H9 (cell line): ENCODE measurements around the gene NTF4. TPM values are rescaled to one million over a fixed set of nuclear protein-coding genes. Genes with fewer than 3 reads are reported as not detected.

ENCODE experiments used
- DNase-seq: peaks from one replicate; pipeline ENCODE4 v3.0.0-alpha.2; 2017
- H2AFZ ChIP-seq: one replicate; pipeline ENCODE4 v1.6.1; 2013; ENCODE audit warnings: mild to moderate bottlenecking, low read length, control low read depth, moderate library complexity
- H2AK5ac ChIP-seq: 2 replicates; pipeline ENCODE4 v1.6.1; 2013; ENCODE audit warnings: low read length, control low read depth, mixed read lengths; ENCODE audit not compliant: insufficient read length
- H2BK120ac ChIP-seq: one replicate; pipeline ENCODE4 v1.6.1; 2013; ENCODE audit warnings: low read depth, mild to moderate bottlenecking, low read length, control low read depth, inconsistent platforms; ENCODE audit not compliant: poor library complexity, severe bottlenecking
- H2BK12ac ChIP-seq: 2 replicates; pipeline ENCODE4 v1.6.1; 2013; ENCODE audit warnings: low read length, control low read depth, mixed read lengths, low read depth; ENCODE audit not compliant: insufficient read length
- H2BK15ac ChIP-seq: 2 replicates; pipeline ENCODE4 v1.6.1; 2013; ENCODE audit warnings: low read depth, low read length, control low read depth
- H2BK20ac ChIP-seq: one replicate; pipeline ENCODE4 v1.6.1; 2013; ENCODE audit warnings: low read depth, mild to moderate bottlenecking, low read length, control low read depth, inconsistent platforms; ENCODE audit not compliant: poor library complexity, severe bottlenecking
- H2BK5ac ChIP-seq: 2 replicates; pipeline ENCODE4 v1.6.1; 2013; ENCODE audit warnings: low read length, control low read depth, mixed read lengths; ENCODE audit not compliant: insufficient read length
- H3K14ac ChIP-seq: 2 replicates; pipeline ENCODE4 v1.6.1; 2013; ENCODE audit warnings: low read length, control low read depth; ENCODE audit not compliant: insufficient read depth
- H3K18ac ChIP-seq: 2 replicates; pipeline ENCODE4 v1.6.1; 2013; ENCODE audit warnings: low read depth, mild to moderate bottlenecking, mixed read lengths, low read length, control low read depth; ENCODE audit not compliant: insufficient read length
- H3K23ac ChIP-seq: 2 replicates; pipeline ENCODE4 v1.6.1; 2013; ENCODE audit warnings: low read length, control low read depth, mixed read lengths, low read depth; ENCODE audit not compliant: insufficient read length
- H3K23me2 ChIP-seq: 2 replicates; pipeline ENCODE4 v1.6.1; 2013; ENCODE audit warnings: low read depth, mild to moderate bottlenecking, mixed read lengths, low read length, control low read depth; ENCODE audit not compliant: insufficient read length, poor library complexity, severe bottlenecking
- H3K27ac ChIP-seq: 2 replicates; pipeline ENCODE4 v1.5.1; 2013; ENCODE audit warnings: low read length, control low read depth, mixed read lengths, low read depth; ENCODE audit not compliant: insufficient read length
- H3K27me3 ChIP-seq: 2 replicates; pipeline ENCODE4 v1.6.1; 2013; ENCODE audit warnings: low read length, control low read depth, inconsistent platforms; ENCODE audit not compliant: insufficient read depth
- H3K4ac ChIP-seq: 2 replicates; pipeline ENCODE4 v1.6.1; 2013; ENCODE audit warnings: low read depth, mild to moderate bottlenecking, control low read depth, inconsistent platforms, low read length, moderate library complexity
- H3K4me1 ChIP-seq: 2 replicates; pipeline ENCODE4 v1.6.1; 2013; ENCODE audit warnings: low read length, control low read depth, inconsistent platforms; ENCODE audit not compliant: insufficient read depth
- H3K4me2 ChIP-seq: 2 replicates; pipeline ENCODE4 v1.6.1; 2013; ENCODE audit warnings: low read length, control low read depth, mixed read lengths; ENCODE audit not compliant: insufficient read length, insufficient read depth
- H3K56ac ChIP-seq: 2 replicates; pipeline ENCODE4 v1.6.1; 2013; ENCODE audit warnings: low read depth, mild to moderate bottlenecking, mixed read lengths, low read length, control low read depth; ENCODE audit not compliant: insufficient read length
- H3K79me1 ChIP-seq: 2 replicates; pipeline ENCODE4 v1.6.1; 2013; ENCODE audit warnings: low read depth, mild to moderate bottlenecking, moderate library complexity, low read length, control low read depth, inconsistent platforms; ENCODE audit not compliant: insufficient read depth, poor library complexity, severe bottlenecking
- H3K79me2 ChIP-seq: 2 replicates; pipeline ENCODE4 v1.6.1; 2013; ENCODE audit warnings: low read length, control low read depth, inconsistent platforms; ENCODE audit not compliant: insufficient read depth
- H3K9ac ChIP-seq: 2 replicates; pipeline ENCODE4 v1.6.1; 2013; ENCODE audit warnings: low read length, control low read depth, mixed read lengths; ENCODE audit not compliant: insufficient read length; ENCODE audit errors: extremely low read depth
- H3K9me3 ChIP-seq: one replicate; pipeline ENCODE4 v1.6.1; 2013; ENCODE audit warnings: low read depth, low read length, inconsistent platforms; ENCODE audit not compliant: control insufficient read depth
- H3T11ph ChIP-seq: one replicate; pipeline ENCODE4 v1.6.1; 2013; ENCODE audit warnings: mild to moderate bottlenecking, low read length, control low read depth, inconsistent platforms
- H4K20me1 ChIP-seq: one replicate; pipeline ENCODE4 v1.6.1; 2013; ENCODE audit not compliant: control insufficient read depth, insufficient read length, insufficient read depth
- H4K5ac ChIP-seq: 2 replicates; pipeline ENCODE4 v1.6.1; 2013; ENCODE audit warnings: low read depth, mild to moderate bottlenecking, mixed read lengths, low read length, control low read depth; ENCODE audit not compliant: insufficient read length
- H4K8ac ChIP-seq: replicated peaks from 2 replicates; pipeline ENCODE4 v1.6.1; 2013; ENCODE audit warnings: low read length, control low read depth, mixed read lengths, low read depth; ENCODE audit not compliant: insufficient read length
- H4K91ac ChIP-seq: 2 replicates; pipeline ENCODE4 v1.6.1; 2013; ENCODE audit warnings: low read depth, mild to moderate bottlenecking, moderate library complexity, mixed read lengths, low read length, control low read depth; ENCODE audit not compliant: insufficient read length
- H3K27ac Mint-ChIP-seq, 3 experiments: 2 replicates in 2 of 3; 3 replicates in 1 of 3; pipeline ENCODE4 v1.8.0; 2020 to 2021; ENCODE audit warnings: mixed read lengths in 3 of 3, mild to moderate bottlenecking in 1 of 3, moderate library complexity in 1 of 3
- H3K27me3 Mint-ChIP-seq: 2 replicates; pipeline ENCODE4 v1.8.0; 2021; ENCODE audit warnings: low read depth, mild to moderate bottlenecking, moderate library complexity, mixed read lengths
- H3K36me3 Mint-ChIP-seq, 3 experiments: 2 replicates in 2 of 3; 3 replicates in 1 of 3; pipeline ENCODE4 v1.8.0; 2020 to 2021; ENCODE audit warnings: low read depth in 3 of 3, mixed read lengths in 3 of 3; ENCODE audit not compliant: insufficient read depth in 1 of 3
- H3K4me1 Mint-ChIP-seq, 2 experiments: 2 replicates each; pipeline ENCODE4 v1.8.0; 2020; ENCODE audit warnings: mixed read lengths in 2 of 2
- H3K4me3 Mint-ChIP-seq, 2 experiments: 2 replicates in 1 of 2; 3 replicates in 1 of 2; pipeline ENCODE4 v1.8.0; 2020 to 2021; ENCODE audit warnings: mild to moderate bottlenecking in 2 of 2, mixed read lengths in 2 of 2, moderate library complexity in 1 of 2
- H3K9me3 Mint-ChIP-seq, 2 experiments: 2 replicates in 1 of 2; 3 replicates in 1 of 2; pipeline ENCODE4 v1.8.0; 2020; ENCODE audit warnings: mild to moderate bottlenecking in 2 of 2, mixed read lengths in 2 of 2, moderate library complexity in 1 of 2
- CTCF ChIP-seq: fragments of 200-600 bp; sonication (generic); conservative IDR thresholded peaks from 3 replicates; pipeline ENCODE4 v1.8.0; 2021; ENCODE audit warnings: antibody characterized with exemption, mild to moderate bottlenecking
- WGBS: extraction: QIAGEN DNeasy Blood & Tissue Kit; methylation state at CpG from one replicate; pipeline ENCODE4 v1.1.7; 2013; ENCODE audit warnings: missing lambda C conversion rate, low lambda C conversion rate, mixed read lengths; ENCODE audit not compliant: insufficient read length; ENCODE audit errors: extremely low coverage; 5-methylcytosine and 5-hydroxymethylcytosine counted together
- total RNA-seq: library from RNA; stranded (reverse); gene quantifications from 2 replicates; pipeline ENCODE4 v1.2.1, GENCODE V29; 2021

The NTF4 gene
- total RNA-seq, 1 experiment from 2014 or later: 2.1 TPM

GRCh38 chr19:49069026-49069425 lies 4.4 kb upstream of the NTF4 start:
- H2BK5ac ChIP-seq: no peak overlapping the region
- no peak overlapping the region for H2BK120ac ChIP-seq
- TF ChIP-seq CTCF: no peak
- DNase-seq: no peak
- H3K79me2 ChIP-seq: no peaks in the 10 kb centered on the region
- H2BK12ac ChIP-seq: no peak overlapping the region
- no peak overlapping the region for H3T11ph ChIP-seq
- H3K18ac ChIP-seq: no peak overlapping the region
- H4K8ac ChIP-seq: no peak overlapping the region
- H3K9ac ChIP-seq: no peak overlapping the region
- H4K5ac ChIP-seq: no peak overlapping the region
- H4K91ac ChIP-seq: no peak overlapping the region
- no peak overlapping the region for H3K4me3 Mint-ChIP-seq
- no peak overlapping the region for H2AFZ ChIP-seq
- no peak overlapping the region for H3K4ac ChIP-seq
- H3K9me3 ChIP-seq: no peaks in the 10 kb centered on the region
- H3K23ac ChIP-seq: no peak overlapping the region
- H3K36me3 Mint-ChIP-seq: peaks cover 0 to 4% (median 3%) of the 10 kb centered on the region in 3 experiments; a peak in 3 of 7 replicates
- peaks cover 3% of the 10 kb centered on the region for H3K23me2 ChIP-seq
- H3K14ac ChIP-seq: no peak overlapping the region
- peaks cover 87% of the 10 kb centered on the region for H3K27me3 Mint-ChIP-seq
- no peak overlapping the region for H2BK20ac ChIP-seq
- H3K27ac Mint-ChIP-seq: no peak overlapping the region
- no peak overlapping the region for H3K4me2 ChIP-seq
- H3K56ac ChIP-seq: no peak overlapping the region
- H2AK5ac ChIP-seq: no peak overlapping the region
- no peaks in the 10 kb centered on the region for H4K20me1 ChIP-seq
- peaks cover 9 to 18% of the 10 kb centered on the region in 2 experiments; a peak in 4 of 5 replicates for H3K9me3 Mint-ChIP-seq
- WGBS: no CpG with 5 or more reads among the region's 9 CpGs
- no peak overlapping the region for H3K27ac ChIP-seq
- no peak overlapping the region for H2BK15ac ChIP-seq
- peaks cover 23 to 50% of the 10 kb centered on the region in 2 experiments for H3K4me1 Mint-ChIP-seq
- H3K4me1 ChIP-seq: peaks cover 2% of the 10 kb centered on the region; the same call in 1 of the 2 replicates
- no peaks in the 10 kb centered on the region for H3K79me1 ChIP-seq
- peaks cover 49% of the 10 kb centered on the region for H3K27me3 ChIP-seq
